ENCODE results near the gene OGFOD2.

- TF ChIP-seq CTCF (IDR thresholded peaks at IDR 0.05): no peak
- TF ChIP-seq POLR2A (IDR thresholded peaks at IDR 0.05): no peak
Measured at GRCh38 chr12:122999196-122999946, 24.3 kb downstream of the OGFOD2 start.
